ENCODE measurements around the gene ST6GALNAC3. TPM values are rescaled to one million over a fixed set of nuclear protein-coding genes. Genes with fewer than 3 reads are reported as not detected.

Gene ST6GALNAC3
- polyA plus RNA-seq, 2 of the 4 experiments (the other 2 are of a cell fraction): 1.1 to 1.2 TPM

- Histone ChIP-seq H3K4me2 (no peak overlapping the region), H3K27ac (no peak overlapping the region), H3K4me1 (no peaks in the 10 kb centered on the region), H3K9me3 (no peaks in the 10 kb centered on the region), H3K4me3 (no peak overlapping the region)
- ChIA-PET POLR2A (no interaction called here), CTCF (no interaction called here)
- DNase-seq (ENCODE audit: low read depth in 1 of 2, low spot score in 1 of 2): no peak
- no peak for FAIRE-seq
- no peak for ATAC-seq
- no peak for TF ChIP-seq PHF8 (IDR thresholded peaks at IDR 0.05; ENCODE audit: borderline replicate concordance, low read depth)
- no peak for TF ChIP-seq NR3C1 (IDR thresholded peaks at IDR 0.05)
- no peak for TF ChIP-seq BCL3 (IDR thresholded peaks at IDR 0.05)
- TF ChIP-seq HOXA7 (CRISPR knock-in tag; IDR thresholded peaks at IDR 0.05): no peak
- no peak for TF ChIP-seq ATOH8 (CRISPR knock-in tag; IDR thresholded peaks at IDR 0.05; ENCODE audit: low read depth)
- TF ChIP-seq CHD4 (IDR thresholded peaks at IDR 0.05; ENCODE audit: borderline replicate concordance): no peak
- no peak for TF ChIP-seq RAD21 (conservative IDR thresholded peaks at IDR 0.05 in 1 of 2, IDR thresholded peaks at IDR 0.05 in 1 of 2)
- TF ChIP-seq MAZ (IDR thresholded peaks at IDR 0.05; ENCODE audit: borderline replicate concordance, low read depth, low read length): no peak
- TF ChIP-seq JUNB (IDR thresholded peaks at IDR 0.05): no peak
- TF ChIP-seq EHMT2 (IDR thresholded peaks at IDR 0.05; ENCODE audit: low read depth): no peak
- 20% methylated on average over 4 of the region's 4 CpGs for WGBS (ENCODE audit: missing lambda C conversion rate)
Observed at GRCh38 chr1:76585980-76586674, 511.6 kb downstream of the ST6GALNAC3 start.

DNA sequence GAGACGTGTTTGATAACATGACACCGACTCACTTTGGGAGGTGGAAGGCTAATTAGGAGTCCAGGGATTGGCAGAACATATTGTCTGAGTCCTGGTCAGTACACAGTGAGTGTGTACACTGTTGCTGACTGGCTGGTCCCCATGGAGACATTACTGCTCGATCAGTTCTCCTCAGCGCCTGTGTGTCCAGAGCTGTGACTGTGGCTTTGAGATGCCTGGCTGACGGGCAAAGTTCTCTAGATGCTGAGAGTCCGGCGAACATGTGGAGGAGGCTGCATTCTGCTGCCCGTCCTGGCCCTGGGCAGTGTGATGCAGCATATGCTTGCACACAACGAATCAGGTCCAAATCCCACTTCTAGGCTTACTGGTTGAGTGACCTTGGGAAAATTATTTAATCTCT lies 512.7 kb downstream of the ST6GALNAC3 start:
- no peak overlapping the region for H3K4me2 ChIP-seq
- no peak overlapping the region for H3K4me3 ChIP-seq
- H3K4me1 ChIP-seq: no peaks in the 10 kb centered on the region
- TF ChIP-seq HOXA7 (CRISPR knock-in tag; IDR thresholded peaks at IDR 0.05) (no peak), BHLHE40 (IDR thresholded peaks at IDR 0.05; ENCODE audit: low read depth, low read length) (no peak), NR3C1 (IDR thresholded peaks at IDR 0.05) (no peak), HEYL (CRISPR knock-in tag; IDR thresholded peaks at IDR 0.05) (no peak), REST (IDR thresholded peaks at IDR 0.05) (no peak), KDM5A (IDR thresholded peaks at IDR 0.05) (no peak), ZFP36 (IDR thresholded peaks at IDR 0.05; ENCODE audit: borderline replicate concordance, partially characterized antibody) (no peak), MYC (IDR thresholded peaks at IDR 0.05; ENCODE audit: borderline replicate concordance, low read length) (no peak), HMGXB4 (CRISPR knock-in tag; IDR thresholded peaks at IDR 0.05; ENCODE audit: borderline replicate concordance) (no peak), HDAC2 (IDR thresholded peaks at IDR 0.05) (no peak), EHMT2 (IDR thresholded peaks at IDR 0.05; ENCODE audit: low read depth) (no peak), POLR2AphosphoS2 (conservative IDR thresholded peaks at IDR 0.05; ENCODE audit: low read length) (no peak), TP53 (CRISPR knock-in tag; IDR thresholded peaks at IDR 0.05) (no peak), CTCF (IDR thresholded peaks at IDR 0.05) (no peak), E2F6 (IDR thresholded peaks at IDR 0.05; ENCODE audit: borderline replicate concordance, low read depth) (no peak), RNF2 (IDR thresholded peaks at IDR 0.05; ENCODE audit: borderline replicate concordance, low read depth) (no peak), FOSB (CRISPR knock-in tag; IDR thresholded peaks at IDR 0.05) (no peak)
- TF ChIP-seq, protein P1, sequence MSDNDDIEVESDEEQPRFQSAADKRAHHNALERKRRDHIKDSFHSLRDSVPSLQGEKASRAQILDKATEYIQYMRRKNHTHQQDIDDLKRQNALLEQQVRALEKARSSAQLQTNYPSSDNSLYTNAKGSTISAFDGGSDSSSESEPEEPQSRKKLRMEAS (IDR thresholded peaks at IDR 0.05): no peak
- no peak for ATAC-seq
- no peaks in the 10 kb centered on the region for H3K9me3 ChIP-seq
- CTCF ChIA-PET: no interaction called here
- no peak overlapping the region for H3K27ac ChIP-seq
- POLR2A ChIA-PET: no interaction called here
- FAIRE-seq: no peak
- no peak for DNase-seq (ENCODE audit: low read depth in 1 of 2, low spot score in 1 of 2)
- WGBS (ENCODE audit: missing lambda C conversion rate): 43% methylated on average over 7 of the region's 9 CpGs

Measured in A549 (cell line).